HG02588 (cell line): ENCODE data around the gene RPA3.

ENCODE experiments used
- ATAC-seq: cut with Tn5 transposase; IDR thresholded peaks from one replicate; pipeline ENCODE4 v1.9.1; 2021; ENCODE audit warnings: mild to moderate bottlenecking, moderate library complexity; ENCODE audit not compliant: unreplicated experiment

The RPA3 gene

GRCh38 chr7:7736671-7737070, 18.3 kb upstream of the RPA3 start:
- no peak for ATAC-seq

- no peak for ATAC-seq
Measured at GRCh38 chr7:7732621-7733281, 14.3 kb upstream of the RPA3 start.

GRCh38 chr7:7731732-7732131, 13.3 kb upstream of the RPA3 start:
- no peak for ATAC-seq

- no peak for ATAC-seq
Measured at GRCh38 chr7:7720750-7721621, 2.6 kb upstream of the RPA3 start.

DNA sequence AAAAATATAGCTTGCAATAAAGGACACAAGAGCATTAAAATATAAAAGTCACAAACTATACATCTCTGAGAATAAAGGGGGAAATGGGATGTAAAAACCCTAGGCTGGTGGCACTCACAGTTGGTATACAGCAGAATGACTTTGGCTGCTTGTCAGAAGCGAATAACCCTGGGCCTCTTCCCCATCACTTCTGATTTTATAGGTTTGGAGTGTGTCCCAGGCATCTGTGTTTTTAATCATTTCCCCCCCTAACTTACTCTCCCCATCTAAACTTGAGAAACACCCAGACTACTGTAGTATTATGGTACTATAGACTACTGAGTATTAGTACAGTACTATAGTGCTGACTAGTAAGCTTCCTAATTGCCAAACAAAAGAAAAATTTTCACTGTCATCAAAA, 1.8 kb upstream of the RPA3 start:
- no peak for ATAC-seq

DNA sequence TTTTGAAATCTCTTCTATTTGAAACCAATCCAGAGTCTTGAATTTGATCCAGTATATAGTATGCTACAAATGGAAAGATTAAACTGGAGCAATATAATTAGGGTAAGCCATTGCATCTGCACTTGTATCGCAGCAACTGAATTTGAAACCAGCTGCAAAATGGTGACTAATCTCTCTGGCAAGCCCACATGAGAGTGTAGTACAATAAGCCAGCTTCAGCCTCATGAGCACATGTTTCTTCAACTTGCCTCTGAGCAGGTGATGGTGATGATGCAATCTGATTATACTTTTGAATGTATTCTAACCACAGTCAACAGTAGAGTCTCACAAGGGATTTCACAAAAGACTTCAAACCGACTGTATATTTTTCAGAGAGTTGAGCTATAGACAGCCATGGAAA, 829 bp upstream of the RPA3 start:
- peak; percentile 93 for ATAC-seq

DNA sequence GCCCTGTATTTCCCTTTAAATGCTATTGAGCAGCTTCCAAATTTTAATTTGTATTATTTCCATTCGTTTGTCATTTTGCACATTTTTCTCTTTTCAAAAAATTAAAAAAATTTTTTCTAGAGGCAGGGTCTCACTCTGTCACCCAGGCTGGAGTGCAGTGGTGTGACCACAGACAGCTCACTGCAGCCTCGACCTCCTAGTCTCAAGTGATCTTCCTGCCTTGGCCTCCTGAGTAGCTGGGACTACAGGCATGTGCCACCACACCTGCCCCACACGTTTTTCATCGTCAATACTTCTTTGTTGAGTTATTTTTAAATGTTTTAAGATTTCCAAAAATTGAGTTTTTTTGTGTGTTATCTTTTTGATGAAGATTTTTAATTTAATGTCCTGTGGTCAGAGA, 4.7 kb downstream of the RPA3 start:
- no peak for ATAC-seq

DNA sequence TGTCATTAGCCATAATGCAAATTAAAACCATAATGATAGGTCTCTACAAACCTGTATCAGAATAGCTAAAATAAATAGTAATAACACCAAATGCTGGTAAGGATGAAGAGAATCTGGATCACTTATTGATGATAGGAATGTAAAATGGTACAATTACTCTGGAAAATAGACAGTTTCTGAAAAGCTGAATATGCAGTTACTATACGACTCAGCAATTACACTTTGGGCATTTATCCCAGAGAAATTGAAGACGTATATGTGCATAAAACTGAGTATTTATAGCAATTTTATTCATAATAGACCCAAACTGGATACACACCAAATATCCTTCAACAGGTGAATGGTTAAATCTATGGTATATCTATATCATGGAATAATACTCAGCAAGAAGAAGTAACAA, 7.9 kb downstream of the RPA3 start:
- ATAC-seq = no peak

GRCh38 chr7:7709291-7709690, 9.1 kb downstream of the RPA3 start:
- ATAC-seq = no peak

- ATAC-seq = no peak
Measured at GRCh38 chr7:7707806-7708205, 10.6 kb downstream of the RPA3 start.

GRCh38 chr7:7707246-7707645, 11.2 kb downstream of the RPA3 start:
- no peak for ATAC-seq

GRCh38 chr7:7706556-7707172, 11.7 kb downstream of the RPA3 start:
- no peak for ATAC-seq

DNA sequence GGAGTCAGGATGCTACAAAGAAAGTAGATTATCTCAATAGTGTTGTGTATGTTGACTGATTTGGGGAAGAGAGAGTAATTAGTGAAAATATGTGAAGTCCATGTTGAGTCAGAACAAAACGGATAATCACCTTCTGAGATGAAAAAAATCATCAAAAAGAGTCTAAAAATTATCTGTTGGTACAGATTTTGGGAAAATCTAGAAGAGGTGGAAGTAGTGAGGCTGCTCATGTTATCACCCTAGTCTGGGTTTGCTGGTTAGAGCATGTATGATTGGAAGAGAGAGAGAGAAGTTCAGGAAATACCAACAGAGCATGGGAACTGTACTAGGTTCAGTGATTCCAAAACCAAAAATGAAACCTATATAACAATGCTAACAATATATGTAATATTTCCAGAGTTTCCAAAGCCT, 12.3 kb downstream of the RPA3 start:
- ATAC-seq = no peak

DNA sequence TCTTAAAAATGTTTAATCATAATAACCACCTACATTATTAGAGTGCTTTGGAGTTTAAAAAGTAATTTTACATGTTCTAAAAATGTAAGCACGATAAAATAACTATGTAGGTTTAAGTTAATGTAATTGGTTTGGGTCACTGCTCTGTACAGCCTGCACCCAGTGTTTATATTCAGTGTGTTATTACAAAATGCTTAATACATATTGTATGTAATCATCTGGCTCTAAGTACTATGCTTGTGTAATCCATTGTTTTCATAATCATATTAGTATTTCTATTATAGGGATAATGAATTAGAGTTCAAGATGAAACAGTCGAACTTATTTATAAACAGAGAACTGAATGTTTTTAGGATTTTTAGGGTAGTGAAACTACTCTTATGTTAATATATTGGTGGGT, 13.1 kb downstream of the RPA3 start:
- ATAC-seq = no peak

DNA sequence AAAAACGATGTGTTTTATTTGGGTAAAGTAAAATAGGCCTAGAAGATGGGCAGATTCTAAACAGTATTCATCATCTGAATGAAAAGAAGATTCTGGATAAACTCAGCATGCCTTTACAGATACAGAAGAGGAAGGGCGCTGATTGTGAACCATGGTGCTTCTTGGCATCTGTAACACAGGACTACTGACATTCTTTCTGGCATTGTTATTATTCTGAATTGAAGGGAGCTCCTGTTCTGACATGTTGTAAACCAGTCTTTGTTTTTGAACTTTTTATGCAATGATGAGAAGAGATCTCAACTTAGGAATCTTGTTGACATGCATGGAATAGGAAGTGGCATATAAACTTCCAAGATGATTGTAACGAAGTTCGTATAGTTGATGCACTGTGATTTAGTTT, 13.5 kb downstream of the RPA3 start:
- ATAC-seq = no peak

- ATAC-seq = no peak
Measured at GRCh38 chr7:7703427-7703826, 15.0 kb downstream of the RPA3 start.

DNA sequence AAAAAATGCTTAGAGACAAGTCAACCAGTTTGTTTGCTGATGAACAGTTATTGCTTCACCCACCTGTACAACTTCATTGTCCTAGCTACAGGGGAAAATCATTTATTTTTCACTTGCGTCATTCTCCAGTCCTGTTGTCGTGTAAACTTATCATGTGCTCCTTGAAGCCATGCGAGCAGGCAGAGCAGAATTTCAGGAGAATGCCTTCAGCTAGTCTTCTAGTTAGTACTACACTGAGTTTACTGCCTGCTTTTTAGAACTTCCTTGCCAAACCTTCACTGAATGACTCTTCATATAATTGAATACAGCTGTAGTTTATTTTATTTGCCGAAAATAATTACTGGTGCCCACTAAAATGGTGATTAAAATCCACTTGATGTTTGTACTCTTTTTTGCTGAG, 15.6 kb downstream of the RPA3 start:
- no peak for ATAC-seq

DNA sequence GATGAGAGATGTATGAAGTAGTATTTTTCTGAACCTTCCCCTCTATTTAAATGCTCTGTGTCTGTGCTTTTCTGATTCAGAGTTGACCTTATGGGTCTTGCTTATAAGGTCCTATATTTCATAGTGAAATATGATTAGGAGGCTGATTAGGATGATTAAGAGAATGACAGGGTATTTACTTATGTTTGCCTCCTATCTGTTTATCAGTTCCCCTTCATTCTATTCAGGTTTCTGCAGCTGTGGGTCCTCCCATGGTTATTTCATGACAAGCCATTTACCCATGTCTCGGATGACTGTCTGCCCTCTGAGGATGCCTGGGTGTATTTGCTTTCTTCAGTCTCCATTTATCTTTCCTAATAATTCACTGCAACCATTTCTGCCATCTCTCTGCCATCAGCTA, 16.9 kb downstream of the RPA3 start:
- ATAC-seq = no peak

GRCh38 chr7:7699970-7700369, 18.4 kb downstream of the RPA3 start:
- ATAC-seq = no peak

GRCh38 chr7:7699380-7699779, 19.0 kb downstream of the RPA3 start:
- no peak for ATAC-seq

- ATAC-seq = no peak
Measured at GRCh38 chr7:7698930-7699329, 19.5 kb downstream of the RPA3 start.
